Heart right ventricle (tissue), 16 donors: ENCODE data around the gene COA1. TPM values are rescaled to one million over a fixed set of nuclear protein-coding genes. Genes with fewer than 3 reads are reported as not detected.

Experiments used
- ATAC-seq, 8 donors: fragments of 200-7000 bp; cut with Tn5 transposase; one replicate each; pipeline ENCODE4 v1.9.1; 2020; ENCODE audit warnings: mild to moderate bottlenecking in 8 of 8, moderate library complexity in 8 of 8, moderate number of reproducible peaks in 1 of 8
- DNase-seq, 2 donors: peaks; one replicate each; pipeline ENCODE4 v3.0.0-alpha.2; 2020
- H3K27ac ChIP-seq, 10 donors: fragments of 200-600 bp; sonication (generic) in 2 of 10; one replicate each; pipeline versions ENCODE4 v1.5.0 to v1.8.0; 2020 to 2022; ENCODE audit warnings: mild to moderate bottlenecking in 3 of 10
- H3K27me3 ChIP-seq, 7 donors: fragments of 200-600 bp; one replicate each; pipeline ENCODE4 v1.8.0; 2021 to 2022; ENCODE audit warnings: mild to moderate bottlenecking in 2 of 7
- H3K36me3 ChIP-seq, 9 donors: fragments of 200-600 bp; sonication (generic) in 1 of 9; one replicate each; pipeline versions ENCODE4 v1.5.0 to v1.8.0; 2020 to 2022; ENCODE audit warnings: mild to moderate bottlenecking in 2 of 9
- H3K4me1 ChIP-seq, 9 donors: fragments of 200-600 bp; sonication (generic) in 1 of 9; one replicate each; pipeline versions ENCODE4 v1.5.0 to v1.8.0; 2020 to 2022; ENCODE audit warnings: mild to moderate bottlenecking in 4 of 9
- H3K4me3 ChIP-seq, 10 donors: fragments of 200-600 bp; sonication (generic) in 2 of 10; one replicate each; pipeline versions ENCODE4 v1.5.0 to v1.8.0; 2020 to 2022; ENCODE audit warnings: mild to moderate bottlenecking in 7 of 10, moderate library complexity in 2 of 10
- H3K9me3 ChIP-seq, 11 donors: fragments of 200-600 bp in 10 of 11; sonication (generic) in 2 of 11; one replicate each; pipeline versions ENCODE4 v1.5.0 to v1.8.0; 2013 to 2022; ENCODE audit warnings: mild to moderate bottlenecking in 2 of 11, control low read depth in 1 of 11, moderate library complexity in 1 of 11
- WGBS, 2 donors: extraction: QIAGEN DNeasy Blood & Tissue Kit; methylation state at CpG; one replicate each; pipeline ENCODE4 v1.1.7; 2013; ENCODE audit warnings: inconsistent platforms in 1 of 2; 5-methylcytosine and 5-hydroxymethylcytosine counted together
- intact Hi-C, 10 donors: fragments of 100-400 bp; cut with DNase I; formaldehyde crosslinking; loops; one replicate each; pipeline versions ENCODE4 v1.11.1 to v1.14.2; 2022
- polyA plus RNA-seq, 2 donors: library from polyadenylated mRNA; stranded (reverse); fragments of 200-250 nt; gene quantifications; one replicate each; pipeline ENCODE4 v1.2.3, GENCODE V29; 2013
- total RNA-seq, 10 donors: library from RNA; stranded (reverse); fragmentation: NEBNext Ultra II Directional in 3 of 10; extraction: Animal tissue kit (Norgen Biotek cat#: 25700) in 3 of 10; gene quantifications; one replicate each; pipeline versions ENCODE4 v1.2.1 to v1.2.4, GENCODE V29; 2021 to 2023
- TF ChIP-seq, protein P1 (sequence below), 9 donors: fragments of 200-600 bp; sonication (generic) in 2 of 9; IDR thresholded peaks; one replicate each; pipeline versions ENCODE4 v1.5.0 to v1.8.0; 2021 to 2022; ENCODE audit warnings: antibody characterized with exemption in 9 of 9, mild to moderate bottlenecking in 5 of 9, moderate library complexity in 1 of 9
- donor health status: Arrhythmogenic right ventricular cardiomyopathy.
- donor health status: ischemic (EF 13 %, LVEDD 7.1; RV severe dilation, severe dysfunction).
- donor health status: healthy with polysubstance abuse.
- donor health status: DM: no; HTN: yes; CAD: no.
- donor health status: DM: no; HTN: no; CAD: no.
- donor health status: ischemic (EF 25% LVEDD 6.9; RV normal size, moderate dysfunction).
- donor health status: ischemic (EF 25% LVEDD 5.7; RV mildly dilated, moderate dysfunction).
- donor health status: healthy.
- donor health status: DM: yes; HTN: yes; CAD: no.
- donor health status: Ischemic cardiomyopathy.
- donor health status: ischemic (EF 35%, LVEDD 5.7; RV mildly dilated, moderate dysfunction).
- donor health status: nonischemic (EF 11% LVEDD 7.7; RV severe dilation, severe dysfunction).
- donor health status: DM: yes; HTN: yes; CAD: no.
- donor health status: PGD.
- donor health status: ischemic (EF 29% LVEDD 5.4; RV normal size, mild dysfunction).
- donor health status: nonischemic (EF 23%, LVEDD 6.1; RV moderate dilation, normal function).

The COA1 gene
- total and polyA plus RNA-seq, 12 donors: 52.1 to 83.3 (median 75.4) TPM

DNA sequence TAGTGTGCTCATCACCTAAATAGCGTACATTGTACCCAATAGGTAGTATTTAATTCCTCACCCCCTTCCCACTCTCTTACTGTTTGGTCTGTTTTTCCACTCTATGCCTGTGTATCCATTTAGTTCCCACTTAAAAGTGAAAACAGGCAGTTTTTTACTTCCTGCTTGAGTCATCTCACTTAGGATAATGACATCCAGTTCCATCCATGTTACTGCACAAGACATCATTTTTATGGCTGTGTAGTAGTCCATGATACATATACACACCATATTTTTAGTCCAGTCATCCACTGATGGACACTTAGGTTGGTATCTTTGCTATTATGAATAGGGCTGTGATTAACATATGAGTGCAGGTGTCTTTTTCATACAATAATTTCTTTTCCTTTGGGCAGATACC lies 136.3 kb downstream of the COA1 start:
- H3K27me3 ChIP-seq: no peaks in the 10 kb centered on the region
- no peaks in the 10 kb centered on the region for H3K9me3 ChIP-seq
- peaks cover 0 to 61% (median 0%) of the 10 kb centered on the region in 9 donors for H3K4me1 ChIP-seq
- peaks cover 0 to 23% (median 9%) of the 10 kb centered on the region in 9 donors for H3K36me3 ChIP-seq
- ATAC-seq (no peak), DNase-seq (no peak)
- no peak overlapping the region for H3K4me3 ChIP-seq
- H3K27ac ChIP-seq: no peak overlapping the region
- TF ChIP-seq, protein P1, sequence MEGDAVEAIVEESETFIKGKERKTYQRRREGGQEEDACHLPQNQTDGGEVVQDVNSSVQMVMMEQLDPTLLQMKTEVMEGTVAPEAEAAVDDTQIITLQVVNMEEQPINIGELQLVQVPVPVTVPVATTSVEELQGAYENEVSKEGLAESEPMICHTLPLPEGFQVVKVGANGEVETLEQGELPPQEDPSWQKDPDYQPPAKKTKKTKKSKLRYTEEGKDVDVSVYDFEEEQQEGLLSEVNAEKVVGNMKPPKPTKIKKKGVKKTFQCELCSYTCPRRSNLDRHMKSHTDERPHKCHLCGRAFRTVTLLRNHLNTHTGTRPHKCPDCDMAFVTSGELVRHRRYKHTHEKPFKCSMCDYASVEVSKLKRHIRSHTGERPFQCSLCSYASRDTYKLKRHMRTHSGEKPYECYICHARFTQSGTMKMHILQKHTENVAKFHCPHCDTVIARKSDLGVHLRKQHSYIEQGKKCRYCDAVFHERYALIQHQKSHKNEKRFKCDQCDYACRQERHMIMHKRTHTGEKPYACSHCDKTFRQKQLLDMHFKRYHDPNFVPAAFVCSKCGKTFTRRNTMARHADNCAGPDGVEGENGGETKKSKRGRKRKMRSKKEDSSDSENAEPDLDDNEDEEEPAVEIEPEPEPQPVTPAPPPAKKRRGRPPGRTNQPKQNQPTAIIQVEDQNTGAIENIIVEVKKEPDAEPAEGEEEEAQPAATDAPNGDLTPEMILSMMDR (IDR thresholded peaks at IDR 0.05): no peak
- WGBS, 2 donors: 97 to 100% methylated on average over 1 of the region's 1 CpG
- intact Hi-C loops: no loop called here

DNA sequence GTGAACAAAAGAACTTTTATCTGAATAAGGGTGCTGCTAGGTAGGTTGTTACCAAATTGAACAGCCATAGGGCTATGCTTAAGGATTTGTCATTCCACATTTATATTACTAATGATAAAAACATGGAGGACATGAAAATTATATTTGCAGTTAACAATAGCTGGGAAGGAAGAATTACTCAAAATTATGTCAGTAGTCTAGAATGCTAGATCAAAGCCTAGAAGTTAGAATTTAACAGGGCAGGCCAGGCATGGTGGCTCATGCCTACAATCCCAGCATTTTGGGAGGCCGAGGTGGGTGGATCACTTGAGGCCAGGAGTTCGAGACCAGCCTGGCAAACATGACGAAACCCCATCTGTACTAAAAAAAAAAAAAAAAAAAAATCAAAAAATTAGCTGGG lies 137.0 kb downstream of the COA1 start:
- H3K4me3 ChIP-seq: no peak overlapping the region
- peaks cover 0 to 16% (median 7%) of the 10 kb centered on the region in 9 donors for H3K36me3 ChIP-seq
- H3K4me1 ChIP-seq: peaks cover 0 to 66% (median 0%) of the 10 kb centered on the region in 9 donors
- WGBS, 2 donors: 91 to 97% methylated on average over 3 of the region's 3 CpGs
- TF ChIP-seq, protein P1 (IDR thresholded peaks at IDR 0.05): no peak
- no peak overlapping the region for H3K27ac ChIP-seq
- DNase-seq (no peak), ATAC-seq (no peak)
- H3K9me3 ChIP-seq: no peaks in the 10 kb centered on the region
- intact Hi-C loops: no loop called here
- H3K27me3 ChIP-seq: no peaks in the 10 kb centered on the region

DNA sequence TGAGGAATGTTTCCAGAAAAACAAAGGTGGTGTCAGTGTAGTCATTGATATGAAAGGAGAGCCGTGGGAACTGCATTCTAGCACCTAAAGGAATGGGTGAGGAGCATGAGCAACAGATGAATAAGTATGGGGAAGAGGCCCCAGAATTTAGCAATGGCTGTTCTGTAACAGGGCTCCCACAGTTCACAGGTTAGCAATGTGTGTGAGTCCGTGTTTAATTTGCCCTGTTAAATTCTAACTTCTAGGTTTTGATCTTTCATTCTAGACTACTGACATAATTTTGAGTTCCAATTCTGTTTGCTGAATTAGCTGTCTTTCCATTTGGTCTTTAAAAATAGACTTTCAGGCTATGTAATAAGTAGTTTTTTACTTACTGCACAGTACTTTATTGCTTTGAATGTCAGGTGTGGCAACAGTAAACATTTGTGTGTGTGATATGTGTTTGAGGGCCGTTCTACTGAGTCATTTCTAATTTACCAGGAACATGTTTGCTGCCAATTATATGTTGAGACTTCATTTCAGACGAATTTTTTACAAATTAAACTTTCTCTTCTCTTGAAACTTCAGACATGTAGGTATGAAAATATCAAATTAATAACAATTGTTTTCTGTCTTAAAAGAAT lies 137.7 kb downstream of the COA1 start:
- peaks cover 0 to 10% (median 5%) of the 10 kb centered on the region in 9 donors for H3K36me3 ChIP-seq
- no peak overlapping the region for H3K4me3 ChIP-seq
- intact Hi-C loops: no loop called here
- no peaks in the 10 kb centered on the region for H3K27me3 ChIP-seq
- H3K4me1 ChIP-seq: peaks cover 0 to 70% (median 0%) of the 10 kb centered on the region in 9 donors
- H3K9me3 ChIP-seq: no peaks in the 10 kb centered on the region
- H3K27ac ChIP-seq: peak overlapping the region in 1 of 10 donors; percentile 1
- DNase-seq: no peak
- peak in 1 of 8 donors; percentile 44 for ATAC-seq
- 70 to 84% methylated on average over 4 of the region's 4 CpGs for WGBS, 2 donors
- TF ChIP-seq, protein P1 (IDR thresholded peaks at IDR 0.05): no peak

DNA sequence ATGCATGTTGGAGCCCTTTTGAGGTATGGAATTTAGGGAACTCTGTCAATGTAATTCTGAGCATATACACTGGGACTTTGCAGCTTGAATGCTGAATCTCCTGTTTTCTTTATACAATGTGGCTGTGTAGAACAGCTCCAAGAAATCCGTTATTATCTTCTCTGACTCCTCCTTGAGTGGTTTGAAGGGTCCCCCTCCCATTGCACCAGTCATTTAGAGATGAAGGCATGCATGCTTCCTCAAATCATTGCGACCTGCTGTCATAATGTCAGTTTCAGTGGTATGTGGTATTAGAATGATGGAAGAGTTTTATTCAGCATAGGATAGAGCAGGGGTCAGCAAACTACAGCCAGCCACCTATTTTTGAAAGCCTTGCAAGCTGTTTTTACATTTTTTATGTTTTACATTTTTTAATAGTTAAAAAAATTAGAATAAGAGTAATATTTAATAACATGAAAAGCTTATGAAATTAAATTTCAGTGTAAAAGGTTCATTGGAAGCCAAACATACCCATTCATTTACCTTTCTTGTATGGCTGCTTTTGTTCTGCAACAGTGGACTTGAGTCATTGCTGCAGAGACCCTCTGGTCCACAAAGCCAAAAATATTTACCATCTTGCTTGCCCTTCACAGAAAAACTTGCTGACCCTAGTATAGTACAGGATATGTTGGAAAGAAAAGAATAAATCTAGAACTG lies 138.3 kb downstream of the COA1 start:
- ATAC-seq: no peak
- intact Hi-C loops: no loop called here
- no peak overlapping the region for H3K4me3 ChIP-seq
- DNase-seq: no peak
- 68 to 80% methylated on average over 2 of the region's 2 CpGs for WGBS, 2 donors
- no peaks in the 10 kb centered on the region for H3K9me3 ChIP-seq
- peaks cover 0 to 65% (median 2%) of the 10 kb centered on the region in 9 donors for H3K4me1 ChIP-seq
- TF ChIP-seq, protein P1 (IDR thresholded peaks at IDR 0.05): no peak
- peaks cover 0 to 3% (median under 1%) of the 10 kb centered on the region in 9 donors for H3K36me3 ChIP-seq
- H3K27me3 ChIP-seq: no peaks in the 10 kb centered on the region
- peak overlapping the region in 1 of 10 donors; percentile 1 for H3K27ac ChIP-seq
